KBM-7 (cell line): ENCODE measurements around the gene KLHDC10.
"Not testable (repeated sequence)": the region's sequence is repeated elsewhere in the genome, so short reads cannot be mapped to it uniquely, and the experiment has no call there.

Experiments used
- DNase-seq: peaks from one replicate; pipeline ENCODE4 v3.0.0-alpha.2; 2015
- in situ Hi-C: fragments of 300-500 bp; cut with MboI; formaldehyde crosslinking; loops from 2 replicates; pipeline ENCODE4 v1.14.3; 2020; ENCODE audit warnings: low sequenced_read_pairs, low pct_unique_long_range_greater_than_20kb, mixed read lengths

Gene KLHDC10, protein sequence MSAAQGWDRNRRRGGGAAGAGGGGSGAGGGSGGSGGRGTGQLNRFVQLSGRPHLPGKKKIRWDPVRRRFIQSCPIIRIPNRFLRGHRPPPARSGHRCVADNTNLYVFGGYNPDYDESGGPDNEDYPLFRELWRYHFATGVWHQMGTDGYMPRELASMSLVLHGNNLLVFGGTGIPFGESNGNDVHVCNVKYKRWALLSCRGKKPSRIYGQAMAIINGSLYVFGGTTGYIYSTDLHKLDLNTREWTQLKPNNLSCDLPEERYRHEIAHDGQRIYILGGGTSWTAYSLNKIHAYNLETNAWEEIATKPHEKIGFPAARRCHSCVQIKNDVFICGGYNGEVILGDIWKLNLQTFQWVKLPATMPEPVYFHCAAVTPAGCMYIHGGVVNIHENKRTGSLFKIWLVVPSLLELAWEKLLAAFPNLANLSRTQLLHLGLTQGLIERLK

DNA sequence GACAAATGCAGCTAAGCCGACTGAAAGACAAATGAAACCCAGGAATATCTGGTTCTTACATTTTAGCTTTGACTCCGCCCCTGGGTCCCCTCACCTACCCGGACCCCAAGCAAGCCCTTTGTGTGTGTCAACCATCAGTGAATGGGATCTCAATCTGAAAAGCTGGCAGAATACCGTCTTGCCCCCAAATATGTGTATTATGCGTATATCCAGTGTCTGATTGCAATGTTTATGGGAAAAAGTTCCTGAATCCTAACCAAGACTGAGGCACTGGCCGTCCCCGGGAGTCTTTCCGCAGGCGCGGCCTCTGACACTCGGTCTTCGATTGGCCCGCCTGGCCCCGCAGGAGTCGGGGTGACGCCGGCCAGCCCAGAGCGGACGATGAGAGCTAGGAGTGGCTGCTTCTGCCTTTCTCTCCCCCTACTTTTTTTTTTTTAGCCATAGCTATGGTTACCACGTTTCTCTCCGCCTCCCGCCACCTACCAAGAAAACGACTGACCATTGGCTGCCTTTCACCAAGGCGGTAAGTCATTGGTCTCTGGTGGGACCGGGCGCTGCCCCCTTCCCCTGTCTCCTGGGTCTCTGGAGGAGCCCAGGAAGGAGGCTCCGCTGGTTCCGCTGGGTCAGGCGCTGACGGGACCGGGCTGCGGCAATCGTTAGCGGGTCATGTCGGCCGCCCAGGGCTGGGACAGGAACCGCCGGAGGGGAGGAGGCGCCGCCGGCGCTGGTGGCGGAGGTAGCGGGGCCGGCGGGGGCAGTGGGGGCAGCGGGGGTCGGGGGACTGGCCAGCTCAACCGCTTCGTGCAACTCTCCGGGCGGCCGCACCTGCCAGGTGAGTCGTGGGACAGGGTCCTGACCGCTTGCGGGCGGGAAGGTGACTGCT lies at the start of gene KLHDC10:
Gene KLHDC10, plus strand, starts transcription at position 557 of the 883 bp plus-strand sequence. Its CDS starts 110 bp downstream, at position 667.
- DNase-seq: peak; percentile 100
- in situ Hi-C loops: loop anchor here (25.0 kb wide), 1 partner anchor 667 kb away; the partner anchor contains the start of gene KLF14

DNA sequence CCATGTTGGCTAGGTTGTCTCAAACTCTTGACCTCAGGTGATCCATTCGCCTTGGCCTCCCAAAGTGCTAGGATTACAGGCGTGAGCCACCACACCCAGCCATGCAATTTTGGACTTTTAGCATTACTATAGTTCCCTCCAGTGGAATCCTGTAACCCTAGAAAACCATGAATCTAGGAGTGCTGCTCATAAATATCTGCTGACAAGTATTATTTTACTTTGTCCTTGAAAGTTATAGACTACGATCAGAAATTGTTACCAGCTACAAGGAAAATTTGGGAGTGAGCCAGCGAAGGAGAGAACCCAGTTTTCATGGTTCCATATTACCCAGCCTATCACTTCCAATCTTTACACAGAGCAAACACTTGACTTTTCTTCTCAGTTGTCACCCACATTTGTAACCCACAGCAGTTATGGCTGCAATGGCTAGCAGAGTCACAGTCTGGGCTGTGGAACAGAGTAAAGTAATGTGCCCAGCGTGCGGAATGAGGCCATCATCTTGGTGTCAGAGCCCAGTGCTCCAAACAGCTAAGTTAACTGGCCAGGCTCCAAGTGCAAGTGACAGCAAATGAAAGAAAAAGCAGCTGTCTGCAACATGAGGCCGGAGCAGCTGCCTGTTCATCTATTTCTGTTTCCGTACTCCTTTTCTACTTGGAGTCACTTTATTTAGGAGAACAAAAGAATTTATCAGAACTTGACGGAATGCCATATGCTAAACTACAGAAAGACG lies 49.1 kb upstream of the KLHDC10 start:
- in situ Hi-C loops: loop anchor here (25.0 kb wide), 2 partner anchors 184 to 359 kb away; no protein-coding TSS in a partner anchor
- DNase-seq: no peak

DNA sequence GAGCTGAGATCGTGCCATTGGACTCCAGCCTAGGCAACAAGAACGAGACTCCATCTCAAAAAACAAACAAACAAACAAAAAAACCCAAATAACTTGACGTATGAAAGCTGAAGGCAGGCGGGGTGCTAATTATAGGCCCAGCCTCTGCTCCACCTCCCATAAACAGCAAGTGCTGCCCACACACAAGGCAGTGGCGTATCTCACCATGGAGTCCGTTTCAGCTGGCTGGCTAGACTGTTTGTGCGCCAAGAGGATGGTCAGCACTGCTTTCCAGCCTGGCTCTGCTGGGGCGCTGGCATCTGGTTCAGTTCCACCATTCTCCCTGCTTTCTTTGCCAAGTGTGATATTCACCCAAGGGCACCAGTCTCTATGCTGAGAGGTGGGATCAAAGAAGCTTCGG lies 48.2 kb upstream of the KLHDC10 start:
- DNase-seq: no peak
- in situ Hi-C loops: loop anchor here (25.0 kb wide), 2 partner anchors 185 to 360 kb away; no protein-coding TSS in a partner anchor

DNA sequence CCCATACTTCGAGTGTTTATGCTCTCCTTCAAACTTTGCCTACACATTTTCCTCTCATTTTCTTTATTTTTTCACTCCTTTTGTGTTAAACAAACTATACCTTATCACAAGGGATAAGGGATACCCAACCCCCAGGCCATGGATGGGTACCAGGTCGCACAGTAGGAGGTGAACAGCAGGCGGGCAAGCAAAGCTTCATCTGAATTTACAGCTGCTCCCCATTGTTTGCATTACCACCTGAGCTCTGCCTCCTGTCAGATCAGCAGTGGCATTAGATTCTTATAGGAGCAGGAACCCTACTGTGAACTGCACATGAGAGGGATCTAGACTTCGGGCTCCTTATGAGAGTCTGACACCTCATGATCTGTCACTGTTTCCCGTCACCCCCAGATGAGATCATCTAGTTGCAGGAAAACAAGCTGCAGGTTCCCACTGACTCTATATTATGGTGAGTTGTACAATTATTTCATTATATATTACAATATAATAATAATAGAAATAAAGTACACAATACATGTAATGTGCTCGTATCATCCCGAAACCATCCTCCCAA lies 47.6 kb upstream of the KLHDC10 start:
- in situ Hi-C loops: loop anchor here (25.0 kb wide), 2 partner anchors 185 to 360 kb away; no protein-coding TSS in a partner anchor
- no peak for DNase-seq

DNA sequence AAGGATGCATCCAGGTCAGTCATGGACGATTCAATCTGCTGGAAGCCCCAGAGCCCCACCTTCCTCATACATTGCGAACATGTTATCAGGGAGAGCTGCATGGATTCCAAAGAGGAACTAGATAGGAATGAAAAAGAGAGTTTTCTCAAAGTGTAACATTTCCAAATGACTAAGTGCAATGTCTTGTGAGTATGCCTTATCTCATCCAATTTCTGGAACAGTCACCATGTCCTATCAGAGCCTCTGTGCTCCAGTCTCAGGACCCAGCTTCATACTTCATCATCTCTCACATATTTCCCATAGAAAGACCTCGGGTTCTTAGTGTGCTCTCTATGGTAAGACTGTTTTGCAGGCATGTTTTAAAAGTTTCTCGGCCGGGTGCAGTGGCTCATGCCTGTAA lies 45.9 kb upstream of the KLHDC10 start:
- DNase-seq: no peak
- in situ Hi-C loops: loop anchor here (25.0 kb wide), 2 partner anchors 187 to 362 kb away; no protein-coding TSS in a partner anchor

DNA sequence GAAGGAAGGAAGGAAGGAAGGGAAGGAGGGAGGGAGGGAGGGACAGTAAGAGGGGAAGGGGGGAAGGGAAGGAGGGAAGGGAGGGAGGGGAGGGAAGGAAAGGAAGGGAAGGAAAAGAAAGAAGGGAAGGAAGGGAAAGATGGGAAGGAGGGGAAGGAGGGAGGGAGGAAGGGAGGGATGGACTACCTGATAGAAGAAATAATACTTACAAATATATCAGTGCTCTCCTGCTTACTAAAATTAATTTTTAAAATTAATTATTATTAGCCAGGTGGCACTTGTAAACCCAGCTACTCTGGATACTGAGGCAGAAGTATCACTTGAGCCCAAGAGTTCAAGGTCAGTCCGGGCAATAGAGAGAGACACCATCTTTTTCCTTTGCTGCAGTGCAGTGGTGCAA lies 37.6 kb upstream of the KLHDC10 start:
- in situ Hi-C loops: no loop called here
- DNase-seq: no peak

DNA sequence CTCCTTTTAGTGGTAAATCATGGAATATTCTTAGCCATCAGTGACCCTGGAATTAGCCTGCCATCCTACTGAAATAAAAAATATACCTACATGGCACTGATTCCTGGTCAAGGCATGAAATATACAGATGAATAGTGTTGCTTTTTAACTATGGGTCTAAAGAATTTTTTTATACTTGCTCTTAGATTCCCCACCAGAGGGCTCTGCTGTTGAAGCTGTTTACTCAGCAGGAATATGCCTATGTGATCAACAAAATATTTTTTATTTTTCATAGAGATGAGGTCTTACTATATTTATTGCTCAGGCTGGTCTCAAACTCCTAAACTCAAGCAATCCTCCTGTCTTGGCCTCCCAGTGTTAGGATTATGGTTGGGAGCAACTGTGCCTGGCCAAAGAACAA lies 32.6 kb upstream of the KLHDC10 start:
- in situ Hi-C loops: no loop called here
- no peak for DNase-seq

DNA sequence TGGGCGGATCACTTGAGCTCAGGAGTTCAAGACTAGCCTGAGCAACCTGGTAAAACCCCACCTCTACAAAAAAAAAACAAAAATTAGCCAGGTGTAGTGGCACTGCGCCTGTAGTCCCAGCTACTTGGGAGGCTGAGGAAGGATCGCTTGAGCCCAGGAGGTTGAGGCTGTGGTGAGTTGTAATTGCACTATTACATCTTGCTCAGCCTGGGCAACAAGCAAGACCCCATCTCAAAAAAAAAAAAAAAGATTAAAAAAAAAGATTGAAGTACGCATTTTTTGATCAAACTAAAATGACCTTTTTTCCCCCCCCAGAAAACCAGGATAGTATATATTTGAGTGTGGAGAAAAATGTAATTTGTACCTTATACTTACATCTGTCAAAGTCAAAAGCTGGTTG lies 29.8 kb upstream of the KLHDC10 start:
- no peak for DNase-seq
- in situ Hi-C loops: no loop called here

DNA sequence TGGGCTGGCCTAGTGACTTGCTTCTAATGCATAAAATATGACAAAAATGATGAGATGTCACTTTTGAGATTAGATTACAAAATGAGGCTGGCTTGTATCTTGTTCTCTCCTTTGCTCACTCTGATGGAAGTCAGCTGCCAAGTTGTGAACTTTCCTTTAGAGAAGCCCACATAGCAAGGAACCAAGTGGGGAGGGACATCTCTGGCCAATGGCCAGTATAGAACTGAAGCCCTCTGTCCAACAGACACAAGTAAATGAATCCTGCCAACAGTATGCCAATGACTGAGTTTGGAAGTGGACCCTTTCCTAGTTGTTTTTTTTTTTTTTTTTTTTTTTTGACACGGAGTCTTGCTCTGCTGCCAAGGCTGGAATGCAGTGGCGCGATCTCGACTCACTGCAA lies 22.5 kb upstream of the KLHDC10 start:
- in situ Hi-C loops: no loop called here
- DNase-seq: no peak

DNA sequence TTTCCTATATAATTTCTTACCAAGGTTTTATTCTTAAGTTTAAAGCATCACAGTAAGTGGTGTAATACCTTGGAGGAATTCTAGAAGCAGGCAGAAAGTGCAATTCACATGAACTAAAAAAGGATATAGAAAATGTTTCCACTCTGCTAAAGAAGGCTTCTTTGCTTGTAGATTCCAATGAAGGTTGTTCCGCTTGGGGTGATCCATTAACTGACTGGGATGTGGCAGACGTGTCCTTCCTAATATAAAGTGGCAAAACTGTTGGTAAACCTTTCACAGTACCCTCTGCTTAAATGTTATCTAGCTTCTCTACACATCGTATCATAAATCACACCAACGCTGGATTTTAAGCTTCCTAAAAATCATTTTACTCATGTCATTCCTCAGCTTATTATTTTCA lies 21.4 kb upstream of the KLHDC10 start:
- in situ Hi-C loops: no loop called here
- DNase-seq: no peak

DNA sequence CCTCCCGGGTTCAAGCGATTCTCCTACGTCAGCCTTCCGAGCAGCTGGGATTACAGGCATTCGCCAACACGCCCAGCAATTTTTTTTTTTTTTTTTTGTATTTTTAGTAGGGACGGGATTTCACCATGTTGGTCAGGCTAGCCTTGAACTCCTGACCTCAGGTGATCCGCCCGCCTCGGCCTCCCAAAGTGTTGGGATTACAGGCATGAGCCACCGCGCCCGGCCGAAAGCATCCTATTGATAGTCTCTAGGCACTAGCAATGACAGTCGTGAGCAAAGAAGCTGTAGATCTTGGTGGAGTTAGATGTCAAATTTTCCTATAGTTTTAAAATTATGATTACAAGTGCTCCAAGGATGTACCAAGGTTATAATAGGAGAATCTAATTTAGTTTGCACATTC lies 18.1 kb upstream of the KLHDC10 start:
- DNase-seq: not testable (repeated sequence)

DNA sequence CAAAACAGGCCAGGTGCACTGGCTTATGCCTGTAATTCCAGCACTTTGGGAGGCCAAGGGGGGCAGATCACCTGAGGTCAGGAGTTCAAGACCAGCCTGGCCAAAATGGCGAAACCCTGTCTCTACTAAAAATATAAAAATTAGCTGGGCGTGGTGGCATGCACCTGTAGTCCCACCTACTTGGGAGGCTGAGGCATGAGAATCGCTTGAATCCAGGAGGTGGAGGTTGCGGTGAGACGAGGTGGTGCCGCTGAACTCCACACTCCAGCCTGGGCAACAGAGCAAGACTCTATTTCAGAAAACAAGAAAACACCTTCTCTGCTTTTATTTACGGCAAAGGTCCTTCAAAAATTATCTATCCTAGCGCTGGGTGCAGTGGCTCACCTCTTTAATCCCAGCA lies 15.1 kb upstream of the KLHDC10 start:
- in situ Hi-C loops: loop anchor here (25.0 kb wide), 1 partner anchor 682 kb away; the partner anchor contains the start of gene KLF14
- DNase-seq: not testable (repeated sequence)

More for the DNA sequence above, 18.1 kb upstream of the KLHDC10 start:
- in situ Hi-C loops: loop anchor here (25.0 kb wide), 1 partner anchor 685 kb away; the partner anchor contains the start of gene KLF14

DNA sequence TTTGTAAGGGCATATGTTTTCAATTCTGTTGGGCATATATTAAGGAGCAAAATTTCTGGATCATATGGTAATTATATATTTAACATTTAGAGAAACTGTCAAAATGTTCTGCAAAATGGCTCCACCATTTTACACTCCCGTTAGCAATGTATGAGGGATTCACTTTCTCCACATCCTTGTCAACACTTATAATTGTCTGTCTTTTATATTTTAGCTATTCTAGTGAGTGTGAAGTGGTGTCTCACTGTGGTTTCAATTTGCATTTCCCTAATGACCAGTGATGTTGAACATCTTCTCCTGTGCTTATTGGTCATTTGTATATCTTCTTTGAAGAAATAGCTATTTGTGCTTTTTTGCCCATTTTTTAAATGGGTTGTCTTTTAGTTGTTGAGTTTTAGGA lies 8.1 kb upstream of the KLHDC10 start:
- in situ Hi-C loops: loop anchor here (25.0 kb wide), 1 partner anchor 675 kb away; the partner anchor contains the start of gene KLF14
- no peak for DNase-seq

DNA sequence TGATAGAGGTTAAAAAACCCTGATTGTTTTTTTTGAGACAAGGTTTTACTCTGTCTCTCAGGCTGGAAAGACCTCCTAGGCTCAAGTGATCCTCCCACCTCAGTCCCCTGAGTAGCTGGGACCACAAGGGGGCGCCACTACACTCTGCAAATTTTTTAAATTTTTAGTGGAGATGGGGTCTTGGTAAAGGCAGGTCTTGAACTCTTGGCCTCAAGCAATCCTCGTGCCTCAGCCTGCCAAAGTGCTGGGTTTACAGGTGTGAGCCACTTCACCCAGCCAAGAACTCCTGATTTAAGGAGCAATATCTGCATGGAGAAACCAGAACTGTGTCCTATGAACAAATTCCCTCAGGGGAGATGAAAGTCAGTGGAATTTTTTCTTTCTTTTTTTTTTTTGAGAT lies 7.3 kb upstream of the KLHDC10 start:
- DNase-seq: peak; percentile 85
- in situ Hi-C loops: loop anchor here (25.0 kb wide), 1 partner anchor 674 kb away; the partner anchor contains the start of gene KLF14

DNA sequence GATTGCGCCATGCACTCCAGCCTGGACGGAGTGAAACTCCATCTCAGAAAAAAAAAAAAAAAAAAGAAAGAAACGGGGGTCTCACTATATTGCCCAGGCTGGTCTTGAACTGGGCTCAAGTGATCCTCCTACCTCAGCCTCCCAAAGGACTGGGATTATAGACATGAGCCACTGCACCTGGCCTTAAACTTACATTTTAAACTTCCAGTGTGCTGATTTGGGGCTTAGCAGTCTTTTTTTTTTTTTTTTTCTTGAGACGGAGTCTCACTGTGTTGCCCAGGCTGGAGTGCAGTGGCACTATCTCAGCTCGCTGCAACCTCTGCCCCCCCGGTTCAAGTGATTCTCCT lies 5.8 kb upstream of the KLHDC10 start:
- not testable (repeated sequence) for DNase-seq
- in situ Hi-C loops: loop anchor here (25.0 kb wide), 1 partner anchor 673 kb away; the partner anchor contains the start of gene KLF14

DNA sequence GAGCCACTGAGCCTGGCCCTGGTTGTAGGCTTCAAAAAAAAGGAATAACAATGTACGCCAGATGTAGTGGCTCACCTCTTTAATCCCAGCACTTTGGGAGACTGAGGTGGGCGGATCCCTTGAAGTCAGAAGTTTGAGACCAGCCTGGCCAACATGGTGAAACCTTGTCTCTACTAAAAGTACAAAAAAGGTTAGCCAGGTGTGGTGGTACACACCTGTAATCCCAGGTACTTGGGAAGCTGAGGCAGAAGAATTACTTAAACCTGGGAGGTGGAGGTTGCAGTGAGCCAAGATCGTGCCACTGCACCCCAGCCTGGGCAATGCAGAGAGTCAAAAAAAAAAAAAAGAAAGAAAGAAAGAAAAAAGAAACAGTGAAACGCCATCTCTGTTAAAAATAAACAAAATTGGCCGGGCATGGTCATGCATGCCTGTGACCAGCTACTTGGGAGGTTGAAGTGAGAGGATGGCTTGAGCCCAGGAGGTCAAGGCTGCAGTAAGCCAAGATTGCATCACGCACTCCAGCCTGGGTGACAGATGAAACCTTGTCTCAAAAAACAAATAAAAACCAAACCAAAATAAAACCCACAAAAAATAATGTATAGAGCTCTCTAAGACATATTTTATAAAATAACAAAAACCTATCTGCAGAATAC lies 4.7 kb upstream of the KLHDC10 start:
- DNase-seq: no peak
- in situ Hi-C loops: loop anchor here (25.0 kb wide), 1 partner anchor 672 kb away; the partner anchor contains the start of gene KLF14

DNA sequence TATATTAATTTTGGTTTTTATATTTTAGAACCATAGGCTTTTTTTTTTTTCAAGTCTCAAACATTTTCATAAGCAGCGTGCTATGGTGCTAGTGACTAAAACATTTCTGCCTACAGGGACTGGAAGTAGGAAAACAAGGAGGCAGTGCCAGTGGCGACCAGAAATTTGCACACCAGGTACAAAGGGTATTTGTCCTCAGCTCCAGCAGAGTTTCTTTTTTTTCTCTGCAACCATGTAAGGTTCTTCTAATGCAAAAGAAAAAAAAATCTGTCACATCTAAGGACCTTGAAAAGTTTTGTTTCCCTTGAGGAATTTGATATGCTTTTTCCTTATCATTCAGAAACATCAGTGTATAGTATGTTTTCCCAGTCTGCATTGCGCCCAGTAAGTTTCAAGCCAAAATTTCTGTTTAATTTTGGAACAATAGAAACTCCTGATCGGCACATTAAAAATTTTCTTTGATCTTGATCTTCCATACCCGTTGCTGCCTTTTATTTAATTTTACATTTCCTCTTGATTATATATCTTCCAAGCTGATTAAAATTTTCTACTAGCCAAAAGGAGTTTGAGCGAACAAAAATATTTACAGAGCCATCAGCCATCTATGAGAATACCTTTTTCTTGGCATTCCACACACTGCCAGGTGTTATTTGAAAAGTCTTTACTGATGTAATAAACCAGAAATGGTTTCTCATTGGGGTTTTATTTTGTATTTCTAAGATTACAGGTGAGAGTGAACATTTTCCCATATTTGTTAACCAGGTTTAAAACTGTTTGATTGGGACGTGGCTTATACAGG lies 956 bp upstream of the KLHDC10 start:
- no peak for DNase-seq
- in situ Hi-C loops: loop anchor here (25.0 kb wide), 1 partner anchor 668 kb away; the partner anchor contains the start of gene KLF14
